RPMI8226 (cell line): Measurements from ENCODE around the gene OR2A7.
A peak's percentile ranks its signal among the peaks of the same experiment; 100 is the strongest.
"Not testable (repeated sequence)": the region's sequence is repeated elsewhere in the genome, so short reads cannot be mapped to it uniquely, and the experiment has no call there.

Source experiments
- DNase-seq: peaks from one replicate; pipeline ENCODE4 v3.0.0-alpha.2; 2015

Gene OR2A7

GRCh38 chr7:144264692-144265091, at the start of gene OR2A7:
Gene OR2A7, minus strand, starts transcription at chr7:144264792. Its CDS starts 5,164 bp downstream, at chr7:144259628.
- DNase-seq: not testable (repeated sequence)

GRCh38 chr7:144311872-144312469, 47.4 kb upstream of the OR2A7 start, which contains the start of gene OR2A1:
Gene OR2A1, plus strand, starts transcription at chr7:144312419. Its CDS starts 5,706 bp downstream, at chr7:144318125.
- not testable (repeated sequence) for DNase-seq

GRCh38 chr7:144311218-144311617, 46.6 kb upstream of the OR2A7 start:
- not testable (repeated sequence) for DNase-seq

- not testable (repeated sequence) for DNase-seq
These were observed 45.1 kb upstream of the OR2A7 start for GRCh38 chr7:144309702-144310101.

GRCh38 chr7:144305156-144305555, 40.6 kb upstream of the OR2A7 start:
- not testable (repeated sequence) for DNase-seq

GRCh38 chr7:144303607-144304006, 39.0 kb upstream of the OR2A7 start:
- DNase-seq: not testable (repeated sequence)

GRCh38 chr7:144302578-144303303, 38.1 kb upstream of the OR2A7 start:
- not testable (repeated sequence) for DNase-seq

GRCh38 chr7:144293794-144294499, 29.4 kb upstream of the OR2A7 start:
- DNase-seq: not testable (repeated sequence)

- not testable (repeated sequence) for DNase-seq
These were observed 28.0 kb upstream of the OR2A7 start for GRCh38 chr7:144292384-144293161.

GRCh38 chr7:144291607-144292006, 27.0 kb upstream of the OR2A7 start:
- DNase-seq: not testable (repeated sequence)

GRCh38 chr7:144287171-144287784, 22.7 kb upstream of the OR2A7 start:
- not testable (repeated sequence) for DNase-seq

GRCh38 chr7:144283716-144284115, 19.1 kb upstream of the OR2A7 start:
- not testable (repeated sequence) for DNase-seq

- DNase-seq: not testable (repeated sequence)
These were observed 17.9 kb upstream of the OR2A7 start for GRCh38 chr7:144282490-144282889.

- not testable (repeated sequence) for DNase-seq
These were observed 17.4 kb upstream of the OR2A7 start for GRCh38 chr7:144281981-144282380.

GRCh38 chr7:144280010-144280409, 15.4 kb upstream of the OR2A7 start:
- not testable (repeated sequence) for DNase-seq

GRCh38 chr7:144275281-144275680, 10.7 kb upstream of the OR2A7 start:
- not testable (repeated sequence) for DNase-seq

GRCh38 chr7:144269188-144269587, 4.6 kb upstream of the OR2A7 start, which contains the start of gene CTAGE8:
Gene CTAGE8, minus strand, starts transcription at chr7:144269288. Its CDS starts 38 bp downstream, at chr7:144269250.
- not testable (repeated sequence) for DNase-seq

- not testable (repeated sequence) for DNase-seq
These were observed 2.5 kb downstream of the OR2A7 start for GRCh38 chr7:144262128-144262527.

- DNase-seq: not testable (repeated sequence)
These were observed 5.5 kb downstream of the OR2A7 start for GRCh38 chr7:144259067-144259466.

GRCh38 chr7:144256112-144256511, 8.5 kb downstream of the OR2A7 start:
- peak; percentile 1 for DNase-seq

- no peak for DNase-seq
These were observed 9.1 kb downstream of the OR2A7 start for GRCh38 chr7:144255471-144255897.

GRCh38 chr7:144252307-144252706, 12.3 kb downstream of the OR2A7 start:
- DNase-seq: not testable (repeated sequence)
